ENCODE results near the gene BRAF.
"Not testable (repeated sequence)": the region's sequence is repeated elsewhere in the genome, so short reads cannot be mapped to it uniquely, and the experiment has no call there.

Gene BRAF

DNA sequence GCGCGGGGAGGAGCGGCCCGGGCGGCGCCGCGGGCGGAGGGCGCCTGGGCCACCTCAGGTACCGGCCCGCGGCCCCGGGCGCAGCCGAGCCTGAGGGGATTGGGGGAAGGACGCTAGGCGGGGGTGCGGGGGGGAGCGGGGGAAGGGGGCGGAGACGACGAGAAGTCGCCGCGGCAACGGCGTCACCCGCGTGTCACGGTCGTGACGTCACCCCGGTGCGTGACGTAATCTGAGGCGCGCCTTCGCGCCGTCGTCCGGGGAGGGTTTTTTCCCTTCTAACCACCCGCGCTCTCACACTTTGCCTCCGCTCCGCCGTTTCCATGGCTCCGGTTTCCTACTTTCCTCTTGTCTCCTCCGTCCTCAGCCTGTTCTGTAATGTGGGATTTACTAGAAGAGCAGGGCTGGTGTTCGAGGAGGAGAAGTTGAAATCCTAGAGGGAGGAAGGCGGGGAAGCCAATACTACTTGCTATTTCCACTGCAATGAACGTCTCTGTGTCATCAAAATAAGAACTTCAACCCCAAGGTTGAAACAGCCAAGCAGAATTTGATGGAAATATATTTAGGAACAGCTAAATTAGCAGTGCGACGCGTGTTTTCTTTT is at the start of gene BRAF:
BRAF (minus strand) TSS at position 109 of the 601 bp plus-strand sequence. CDS start 226 bp downstream, outside the sequence.
- peak; percentile 83 to 88 (median 87) for DNase-seq (ENCODE audit: low read depth in 3 of 3)

DNA sequence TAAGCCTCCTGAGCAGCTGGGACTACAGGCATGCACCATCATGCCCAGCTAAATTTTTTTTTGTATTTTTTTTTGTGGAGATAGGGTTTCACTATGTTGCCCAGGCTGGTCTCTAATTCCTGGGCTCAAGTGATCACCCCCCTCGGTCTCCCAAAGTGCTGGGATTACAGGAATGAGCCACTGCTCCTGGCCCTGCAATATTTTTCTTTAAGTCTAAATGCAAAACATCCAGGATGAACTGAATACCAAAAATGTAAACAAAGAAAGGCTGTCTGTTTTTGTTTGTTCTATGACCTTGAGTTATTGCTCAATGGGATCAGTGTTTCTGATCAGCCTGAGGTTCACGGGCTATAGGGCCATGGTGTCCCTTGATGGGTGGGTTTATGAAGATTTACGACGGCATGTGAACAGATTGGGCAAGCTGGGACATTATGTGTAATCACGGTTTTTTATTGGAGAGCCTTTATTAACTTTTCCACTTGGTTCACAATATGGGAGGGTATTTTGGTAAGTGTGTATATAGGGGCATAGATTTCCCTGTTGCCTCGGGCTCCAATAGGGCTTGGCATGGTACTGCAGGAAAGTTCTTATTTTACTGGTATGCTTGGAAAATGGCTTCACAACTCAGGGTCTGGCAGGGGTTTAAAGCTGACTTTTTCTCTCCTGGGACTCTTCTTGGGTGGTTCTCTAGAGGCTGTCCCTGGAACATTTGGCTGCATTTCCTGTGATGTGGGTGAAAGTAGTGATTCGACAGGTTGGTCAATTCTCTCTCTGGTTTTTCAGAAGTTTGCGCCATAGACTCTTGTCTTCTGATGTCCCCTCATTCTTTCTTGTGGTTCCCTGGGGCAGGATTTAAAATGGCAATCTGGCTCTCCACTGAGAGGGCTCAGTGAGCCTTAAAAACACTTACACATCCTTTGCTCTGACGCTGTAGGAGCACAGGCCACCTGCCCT is 48.4 kb upstream of the BRAF start:
- DNase-seq (ENCODE audit: low read depth in 3 of 3), result no peak

DNA sequence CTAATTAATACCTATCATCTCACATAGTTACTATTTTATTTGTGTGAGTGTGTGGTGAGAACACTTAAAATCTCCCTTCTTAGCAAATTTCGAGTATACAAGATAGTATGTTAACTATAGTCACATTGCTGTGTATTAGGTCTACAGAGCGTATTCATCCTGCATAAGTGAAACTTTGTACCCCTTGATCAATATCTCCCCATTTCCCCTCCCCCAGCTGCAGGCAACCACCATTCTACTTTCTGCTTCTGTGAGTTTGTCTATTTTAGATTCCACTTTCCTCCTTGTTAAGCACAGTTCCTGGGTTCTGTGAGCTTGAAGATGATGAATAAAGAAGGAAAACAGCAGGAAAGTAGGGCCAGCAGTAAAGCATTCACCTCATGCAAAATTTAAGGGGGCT is 47.6 kb upstream of the BRAF start:
- DNase-seq (ENCODE audit: low read depth in 3 of 3), result no peak

DNA sequence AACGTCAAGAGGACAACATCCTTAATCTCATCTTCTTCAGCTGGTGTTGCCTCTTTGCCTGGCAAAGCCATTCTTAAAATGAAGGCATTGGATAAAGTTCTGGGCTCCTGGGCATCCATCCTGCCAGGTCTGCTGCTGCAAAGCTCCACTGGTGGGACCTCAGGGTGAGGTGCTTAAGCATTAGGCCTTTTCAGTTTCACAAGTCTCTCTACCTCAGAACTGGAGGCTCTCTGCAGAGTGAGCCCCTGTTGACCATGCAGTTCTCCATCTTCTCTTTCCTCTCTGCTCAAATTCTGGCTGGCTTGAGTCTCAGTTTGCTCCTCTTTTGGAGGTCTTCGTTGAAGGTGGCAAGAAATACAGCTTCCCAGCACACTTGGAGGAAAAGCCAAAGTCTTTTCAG is 42.7 kb upstream of the BRAF start:
- no peak for DNase-seq (ENCODE audit: low read depth in 3 of 3)

DNA sequence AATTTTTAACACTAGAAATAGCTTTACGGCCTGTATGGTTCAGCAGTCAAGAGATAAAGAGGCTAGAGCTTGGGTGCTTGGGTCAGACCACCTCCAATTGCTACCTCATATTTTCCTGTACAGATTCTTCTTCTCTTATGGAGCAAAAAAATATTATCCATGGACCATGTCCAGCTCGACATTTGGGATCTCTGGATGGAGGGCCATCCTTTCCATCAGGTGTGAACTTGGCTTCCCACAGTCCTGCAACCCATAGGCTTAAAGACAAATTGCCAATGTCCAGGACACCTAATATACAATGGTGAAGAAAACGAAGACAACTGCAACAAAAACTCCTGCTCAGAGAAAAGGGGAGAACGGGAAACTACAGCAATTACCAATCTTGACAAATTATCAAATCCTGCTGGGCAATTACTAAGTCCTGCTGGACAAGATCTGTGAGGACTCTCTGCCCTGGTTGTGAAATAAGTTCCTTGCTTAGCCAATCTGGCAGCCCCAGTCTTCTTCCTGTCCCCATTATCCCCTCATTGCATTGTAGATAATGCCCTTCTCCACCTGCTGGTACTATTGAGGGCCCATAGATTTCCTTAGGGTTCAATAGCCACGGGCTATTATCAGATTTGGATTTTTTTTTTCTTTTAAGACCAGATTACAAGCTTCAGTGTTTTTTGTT is 42.0 kb upstream of the BRAF start:
- no peak for DNase-seq (ENCODE audit: low read depth in 3 of 3)

DNA sequence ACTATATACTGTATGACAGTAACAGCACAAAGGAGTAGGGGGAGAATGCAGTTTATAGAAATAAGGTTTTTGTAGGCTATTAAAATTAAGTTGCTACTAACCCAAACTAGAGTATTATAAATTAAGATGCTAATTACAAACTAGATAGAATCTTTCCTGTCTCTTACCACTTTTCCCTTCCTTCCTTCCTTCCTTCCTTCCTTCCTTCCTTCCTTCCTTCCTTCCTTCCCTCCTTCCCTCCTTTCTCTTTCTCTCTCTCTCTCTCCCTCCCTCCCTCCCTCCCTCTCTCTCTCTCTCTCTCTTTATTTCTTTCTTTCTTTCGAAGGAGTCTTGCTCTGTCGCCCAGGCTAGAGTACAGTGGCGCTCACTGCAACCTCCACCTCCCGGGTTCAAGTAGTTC is 36.4 kb upstream of the BRAF start:
- DNase-seq (ENCODE audit: low read depth in 3 of 3), result no peak

DNA sequence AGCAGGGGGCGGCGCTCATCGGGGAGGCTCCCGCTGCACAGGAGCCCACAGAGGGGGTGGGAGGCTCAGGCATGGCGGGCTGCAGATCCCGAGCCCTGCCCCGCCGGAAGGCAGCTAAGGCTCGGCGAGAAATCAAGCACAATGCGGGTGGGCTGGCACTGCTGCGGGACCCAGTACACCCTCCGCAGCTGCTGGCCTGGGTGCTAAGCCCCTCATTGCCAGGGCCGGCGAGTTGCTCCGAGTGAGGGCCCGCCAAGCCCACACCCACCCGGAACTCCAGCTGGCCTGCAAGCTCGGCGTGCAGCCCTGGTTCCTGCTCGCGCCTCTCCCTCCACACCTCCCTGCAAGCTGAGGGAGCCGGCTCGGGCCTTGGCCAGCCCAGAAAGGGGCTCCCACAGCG is 32.3 kb upstream of the BRAF start:
- not testable (repeated sequence) for DNase-seq (ENCODE audit: low read depth in 3 of 3)

DNA sequence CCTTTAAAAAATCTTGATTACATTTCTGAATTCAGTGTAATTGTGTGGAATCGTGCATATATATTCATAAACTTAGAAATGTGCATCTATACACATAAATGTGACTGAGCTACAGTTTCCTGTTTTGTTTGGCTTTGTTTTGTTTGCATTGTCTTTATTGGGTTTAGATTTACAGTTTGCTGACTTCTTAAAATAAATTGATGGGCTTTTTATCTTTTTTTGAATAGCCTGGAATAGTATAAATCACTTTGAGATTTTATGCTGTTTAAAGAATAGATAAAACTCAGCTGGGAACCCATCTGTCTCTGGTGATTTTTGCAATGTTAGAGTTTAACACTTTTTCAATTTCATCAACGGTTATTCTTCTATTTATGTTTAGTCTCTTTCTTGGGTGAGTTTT is 21.2 kb upstream of the BRAF start:
- DNase-seq (ENCODE audit: low read depth in 3 of 3), result no peak

DNA sequence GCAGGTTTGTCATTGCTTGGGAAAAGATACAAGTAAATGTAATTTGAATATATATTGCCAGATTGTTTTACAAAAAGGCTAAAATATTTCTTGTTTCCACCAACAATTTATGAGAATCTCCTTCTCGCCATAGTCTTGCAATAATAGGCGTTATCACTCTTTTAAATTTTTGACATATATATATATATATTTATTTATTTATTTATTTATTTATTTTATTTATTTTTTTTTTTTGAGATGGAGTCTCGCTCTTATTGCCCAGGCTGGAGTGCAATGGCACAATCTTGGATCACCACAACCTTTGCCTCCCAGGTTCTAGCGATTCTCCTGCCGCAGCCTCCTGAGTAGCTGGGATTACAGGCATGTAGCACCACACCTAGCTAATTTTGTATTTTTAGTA is 17.5 kb upstream of the BRAF start:
- DNase-seq (ENCODE audit: low read depth in 3 of 3), result not testable (repeated sequence)

DNA sequence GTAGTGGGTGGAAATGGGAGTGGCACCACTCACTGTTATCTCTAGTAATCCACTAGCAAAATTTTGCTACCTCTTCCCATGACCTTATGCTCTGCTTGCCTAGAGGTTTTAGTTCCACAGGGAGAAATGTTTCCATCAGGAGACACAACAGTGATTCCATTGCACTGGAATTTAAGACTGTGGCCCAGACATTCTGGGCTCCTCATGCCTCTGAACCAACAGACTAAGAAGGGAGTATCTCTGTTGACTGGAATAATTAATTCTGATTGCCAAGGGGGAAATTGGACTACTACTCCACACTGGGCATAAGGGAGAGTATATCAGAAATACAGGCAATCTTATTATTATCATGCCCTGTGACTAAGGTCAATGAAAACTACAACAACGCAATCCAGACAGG is 16.2 kb upstream of the BRAF start:
- DNase-seq (ENCODE audit: low read depth in 3 of 3), result no peak

DNA sequence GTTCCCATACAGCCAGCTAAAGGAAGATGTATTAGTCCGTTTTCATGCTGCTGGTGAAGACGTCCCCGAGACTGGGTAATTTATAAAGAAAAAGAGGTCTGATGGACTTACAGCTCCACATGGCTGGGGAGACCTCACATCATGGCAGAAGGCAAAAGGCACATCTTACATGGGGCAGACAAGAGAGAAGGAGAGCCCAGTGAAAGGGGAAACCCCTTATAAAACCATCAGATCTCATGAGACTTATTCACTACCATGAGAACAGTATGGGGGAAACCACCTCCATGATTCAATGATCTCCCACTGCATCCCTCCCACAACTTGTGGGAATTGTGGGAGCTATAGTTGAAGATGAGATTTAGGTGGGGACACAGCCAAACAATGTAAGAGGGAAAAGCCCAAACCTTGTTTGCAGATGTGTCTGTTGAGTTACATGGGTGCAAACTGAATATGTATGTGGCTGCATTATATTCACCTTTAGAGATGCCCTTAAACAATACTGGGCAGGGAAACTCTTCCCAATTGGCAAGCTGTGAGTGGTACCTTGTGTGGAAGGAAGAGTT is 13.1 kb upstream of the BRAF start:
- DNase-seq (ENCODE audit: low read depth in 3 of 3), result no peak

DNA sequence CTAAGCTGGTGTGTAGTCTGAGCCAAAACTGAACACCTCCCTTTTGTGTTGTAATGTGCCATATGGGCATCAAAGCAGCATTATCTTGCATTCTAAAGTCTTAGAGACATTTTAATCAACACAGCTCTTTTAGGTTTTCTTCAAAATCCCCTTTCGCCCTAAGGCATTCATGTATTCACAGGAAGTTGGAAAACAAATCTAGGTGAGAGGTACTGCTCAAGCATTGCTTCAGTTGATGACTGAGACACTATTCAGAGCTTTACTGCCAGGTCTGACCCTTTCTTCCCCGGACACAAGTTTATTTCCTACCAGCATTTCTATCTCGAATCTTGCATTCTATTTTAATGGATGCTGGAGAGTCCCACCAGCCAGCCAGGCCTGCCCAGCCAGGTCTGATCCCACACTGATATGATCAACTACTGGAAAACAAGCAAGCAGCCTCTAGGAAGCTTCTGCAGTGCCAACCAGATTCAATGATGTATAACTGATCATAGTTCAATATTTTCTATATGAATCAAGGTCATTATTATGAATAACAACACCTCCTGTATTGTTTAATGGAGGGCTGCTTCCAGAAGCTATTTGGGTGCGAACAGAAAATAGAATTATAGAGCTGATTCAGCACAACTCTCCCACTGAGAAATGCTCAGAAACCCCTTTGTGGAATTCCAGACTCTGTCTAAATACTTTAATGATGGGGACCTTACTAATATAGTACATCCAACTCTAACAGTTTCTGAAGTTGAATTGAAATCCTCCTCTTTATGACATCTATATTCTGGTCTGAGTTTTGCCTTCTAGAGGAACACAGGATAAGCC is 4.0 kb upstream of the BRAF start:
- no peak for DNase-seq (ENCODE audit: low read depth in 3 of 3)

DNA sequence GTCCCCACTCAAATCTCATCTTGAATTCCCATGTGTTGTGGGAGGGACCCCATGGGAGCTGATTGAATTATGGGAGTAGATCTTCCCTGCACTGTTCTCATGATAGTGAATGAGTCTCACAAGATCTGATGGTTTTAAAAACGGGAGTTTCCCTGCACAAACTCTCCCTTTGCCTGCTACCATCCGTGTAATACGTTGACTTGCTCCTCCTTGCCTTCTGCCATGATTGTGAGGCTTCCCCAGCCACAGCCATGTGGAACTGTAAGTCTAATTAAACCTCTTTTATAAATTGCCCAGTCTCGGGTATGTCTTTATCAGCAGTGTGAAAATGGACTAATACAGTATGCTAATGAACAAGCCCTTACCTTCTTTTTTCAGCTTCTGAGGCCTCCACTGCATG is 3.2 kb upstream of the BRAF start:
- DNase-seq (ENCODE audit: low read depth in 3 of 3), result not testable (repeated sequence)

DNA sequence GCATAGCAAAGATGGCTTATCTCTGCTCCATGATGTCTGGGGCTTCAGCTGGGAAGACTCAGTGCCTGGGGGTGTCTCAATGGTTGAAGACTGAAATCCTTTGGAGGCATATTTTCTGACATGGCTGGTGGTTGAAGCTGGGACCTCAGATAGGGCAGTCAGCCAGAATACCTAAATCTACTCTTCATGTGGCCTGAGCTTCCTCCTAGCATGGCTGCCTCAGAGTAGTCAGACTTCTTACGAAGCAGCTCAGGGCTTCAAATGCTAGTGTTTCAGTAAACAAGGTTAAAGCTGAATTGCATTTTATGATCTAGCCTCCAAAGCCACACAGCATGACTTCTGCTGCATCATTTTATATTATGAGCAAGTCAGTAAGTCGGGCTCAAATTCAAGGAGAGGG is 2.6 kb upstream of the BRAF start:
- no peak for DNase-seq (ENCODE audit: low read depth in 3 of 3)

DNA sequence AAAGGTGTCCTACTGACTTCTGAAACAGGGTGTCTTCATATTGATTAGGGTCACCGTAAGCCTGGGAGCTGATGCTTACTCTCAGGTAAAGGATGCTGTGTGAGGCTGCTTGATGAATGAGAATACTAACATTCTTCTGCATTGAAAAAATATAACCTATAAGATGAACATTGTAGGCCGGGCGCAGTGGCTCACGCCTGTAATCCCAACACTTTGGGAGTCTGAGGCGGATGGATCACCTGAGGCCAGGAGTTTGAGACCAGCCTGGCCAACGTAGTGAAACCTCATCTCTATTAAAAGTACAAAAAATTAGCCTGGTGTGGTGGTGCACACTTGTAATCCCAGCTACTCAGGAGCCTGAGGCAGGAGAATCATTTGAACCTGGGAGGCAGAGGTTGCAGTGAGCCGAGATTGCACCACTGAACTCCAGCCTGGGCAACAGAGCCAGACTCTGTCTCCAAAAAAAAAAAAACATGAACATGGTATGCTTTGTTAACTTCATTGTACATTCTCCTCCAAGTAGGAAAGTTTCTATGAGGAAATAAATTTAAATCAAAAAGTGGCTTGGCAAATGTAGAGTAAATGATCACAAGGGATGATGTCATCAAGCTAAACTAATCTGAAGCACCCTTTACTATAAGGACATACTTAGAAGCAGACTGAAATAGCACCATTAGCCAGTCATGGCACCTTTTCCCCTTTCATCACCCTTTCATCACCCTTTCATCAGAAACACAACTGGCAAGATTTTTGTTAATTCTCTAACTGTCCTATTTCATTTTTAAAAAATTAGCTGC is 1.5 kb upstream of the BRAF start:
- DNase-seq (ENCODE audit: low read depth in 3 of 3), result no peak

DNA sequence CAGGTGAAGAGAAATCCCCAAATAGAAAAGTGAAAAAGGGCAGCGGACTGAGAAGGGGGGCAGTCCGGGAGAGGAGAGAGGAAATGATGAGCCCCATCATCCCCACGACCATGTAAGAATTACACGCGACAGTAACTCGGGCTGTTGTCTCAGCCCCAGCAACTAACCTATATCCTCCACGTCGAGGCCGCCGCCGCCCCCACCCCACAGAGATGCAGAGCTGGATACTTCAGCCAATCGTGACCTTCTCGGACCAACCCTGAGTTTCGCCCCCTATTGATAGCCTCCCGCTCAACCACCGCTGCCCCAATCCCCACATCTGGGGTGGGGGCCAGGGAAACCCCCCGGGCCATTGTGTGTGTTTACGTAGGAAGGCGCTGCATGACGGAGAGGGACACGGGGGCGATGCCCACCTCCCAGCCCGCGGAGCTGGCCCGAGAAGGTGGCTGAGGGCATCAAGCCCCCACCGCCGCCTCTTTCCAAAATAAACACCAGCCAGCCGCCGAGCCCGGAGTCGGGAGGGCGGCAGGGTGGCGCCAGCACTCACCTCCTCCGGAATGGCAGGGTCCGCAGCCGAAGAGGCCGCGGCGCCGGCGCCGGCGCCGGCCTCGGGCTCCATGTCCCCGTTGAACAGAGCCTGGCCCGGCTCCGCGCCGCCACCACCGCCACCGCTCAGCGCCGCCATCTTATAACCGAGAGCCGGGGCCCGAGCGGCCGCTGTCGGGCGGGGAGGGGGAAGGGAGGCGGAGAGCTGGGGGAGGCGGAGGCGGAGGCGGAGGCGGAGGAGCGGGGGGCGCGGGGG is 509 bp downstream of the BRAF start:
- peak; percentile 21 to 51 (median 22) for DNase-seq (ENCODE audit: low read depth in 3 of 3)

DNA sequence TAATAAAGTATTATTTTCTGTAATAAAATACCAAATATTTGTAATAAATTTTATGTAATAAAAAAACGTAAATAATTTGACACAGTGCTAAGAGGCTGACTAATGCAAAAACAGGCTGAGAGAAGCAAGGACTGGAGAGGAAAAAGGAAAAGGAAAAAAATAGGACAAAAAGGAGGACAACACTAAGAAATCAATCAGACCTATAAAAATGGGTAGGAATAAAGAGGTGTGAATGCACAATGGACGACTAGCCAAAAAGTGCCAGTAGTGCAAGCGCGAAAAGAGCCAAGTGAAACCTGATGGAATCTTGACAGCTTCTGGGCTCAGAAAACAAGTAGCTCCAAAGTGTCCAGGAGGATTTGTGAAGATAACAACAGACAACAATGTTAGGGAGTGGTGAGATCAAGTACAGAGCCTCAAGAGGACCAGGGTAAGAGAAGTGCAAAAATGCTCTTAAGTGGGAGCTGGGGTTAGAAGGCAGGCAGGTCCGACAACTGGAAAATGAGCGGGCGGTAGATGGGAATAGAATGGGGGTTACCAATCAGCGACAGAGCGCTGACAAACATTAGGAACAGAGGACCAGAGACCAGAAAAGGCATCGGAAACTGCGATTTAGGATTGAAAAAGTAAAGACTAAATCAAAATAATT is 1.2 kb downstream of the BRAF start:
- DNase-seq (ENCODE audit: low read depth in 3 of 3), result no peak

DNA sequence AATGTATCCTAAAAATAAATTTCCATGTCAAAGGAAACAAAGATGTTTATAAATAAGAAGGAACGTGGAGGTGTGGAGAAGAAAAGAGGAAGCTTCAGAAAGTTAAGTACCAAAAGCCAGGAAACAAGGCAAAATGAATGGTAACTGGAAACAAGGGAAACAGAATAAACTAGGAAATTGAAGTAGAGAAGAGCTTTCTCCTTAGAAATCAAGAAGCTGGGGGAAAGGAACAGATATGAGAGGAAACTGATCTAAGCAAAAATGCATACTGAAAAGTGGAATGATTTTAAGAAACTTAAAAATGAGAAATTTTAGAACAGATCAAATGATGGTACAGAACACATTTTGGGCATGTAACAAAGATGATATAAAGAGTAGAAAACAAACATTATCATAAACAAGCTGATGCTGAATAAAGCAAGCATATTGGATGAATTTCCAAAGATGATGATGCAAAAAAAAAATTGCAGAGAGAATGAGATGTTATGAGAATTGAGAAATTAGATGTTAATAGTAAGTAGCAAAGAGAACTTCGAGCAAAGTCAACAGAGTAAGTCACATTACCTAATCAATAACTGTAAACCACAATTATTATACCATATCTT is 1.9 kb downstream of the BRAF start:
- no peak for DNase-seq (ENCODE audit: low read depth in 3 of 3)

DNA sequence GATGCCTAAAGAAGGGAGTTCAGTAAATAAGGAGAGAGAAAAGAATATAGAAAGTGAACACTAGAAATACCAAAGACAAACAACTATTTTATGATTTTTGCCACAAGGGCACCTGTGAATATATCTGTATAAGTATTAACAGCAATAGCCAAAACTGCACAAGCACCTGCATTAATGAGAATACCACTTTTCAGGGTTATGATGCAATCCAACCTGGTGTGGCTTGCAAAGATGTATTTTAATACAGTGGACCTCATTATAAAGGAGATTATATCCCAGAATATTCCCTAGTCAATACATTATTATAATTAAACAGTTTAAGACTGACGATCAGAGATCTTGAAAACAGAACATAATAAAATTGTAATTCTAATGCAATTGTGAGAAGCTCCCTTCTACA is 4.0 kb downstream of the BRAF start:
- DNase-seq (ENCODE audit: low read depth in 3 of 3), result no peak
